Neural cell (in vitro differentiated cells): ENCODE data around the gene ZSCAN21. TPM values are rescaled to one million over a fixed set of nuclear protein-coding genes. Genes with fewer than 3 reads are reported as not detected.

ENCODE experiments used
- H2AFZ ChIP-seq: fragments of 200-600, 300-800 bp; sonication (generic), shearing (Covaris generic); 2 replicates; pipeline ENCODE4 v1.6.0; 2014; ENCODE audit warnings: low read depth, mild to moderate bottlenecking, antibody characterized with exemption, low read length, moderate library complexity
- H3F3A ChIP-seq: fragments of 200-600 bp; shearing (Covaris generic); 2 replicates; pipeline ENCODE4 v1.6.1; 2016; ENCODE audit warnings: mild to moderate bottlenecking, moderate library complexity, mixed read lengths, antibody characterized with exemption, low read length; ENCODE audit not compliant: insufficient read depth, poor library complexity, severe bottlenecking
- H3K27ac ChIP-seq: fragments of 200-600, 300-800 bp; sonication (generic), shearing (Covaris generic); 2 replicates; pipeline ENCODE4 v1.5.1; 2014; ENCODE audit warnings: mild to moderate bottlenecking, low read length, moderate library complexity
- H3K27me3 ChIP-seq: fragments of 300-800, 200-600 bp; sonication (generic), shearing (Covaris generic); 2 replicates; pipeline ENCODE4 v1.6.0; 2014; ENCODE audit warnings: mild to moderate bottlenecking, low read depth, low read length, moderate library complexity; ENCODE audit not compliant: insufficient read depth
- H3K36me3 ChIP-seq: fragments of 300-800, 200-600 bp; sonication (generic), shearing (Covaris generic); 2 replicates; pipeline ENCODE4 v1.5.1; 2014; ENCODE audit warnings: mild to moderate bottlenecking, antibody characterized with exemption, low read length, moderate library complexity; ENCODE audit not compliant: insufficient read depth
- H3K4me2 ChIP-seq: fragments of 300-800, 200-600 bp; sonication (generic), shearing (Covaris generic); 2 replicates; pipeline ENCODE4 v1.6.0; 2014; ENCODE audit warnings: mild to moderate bottlenecking, low read length
- H3K4me3 ChIP-seq: fragments of 300-800, 200-600 bp; sonication (generic), shearing (Covaris generic); 2 replicates; pipeline ENCODE4 v1.5.1; 2014; ENCODE audit warnings: mild to moderate bottlenecking, low read length, moderate library complexity
- H3K79me2 ChIP-seq: fragments of 200-600 bp; shearing (Covaris generic); replicated peaks from 2 replicates; pipeline ENCODE4 v1.6.0; 2014; ENCODE audit warnings: mild to moderate bottlenecking, low read length, moderate library complexity; ENCODE audit not compliant: insufficient read depth
- H3K9ac ChIP-seq: fragments of 300-800, 200-600 bp; sonication (generic), shearing (Covaris generic); 2 replicates; pipeline ENCODE4 v1.6.1; 2016; ENCODE audit warnings: mild to moderate bottlenecking, low read length, mixed read lengths
- H3K9me2 ChIP-seq: fragments of 200-600 bp; shearing (Covaris generic); 2 replicates; pipeline ENCODE4 v1.6.1; 2016; ENCODE audit warnings: mild to moderate bottlenecking, low read length, mixed read lengths; ENCODE audit not compliant: insufficient read depth
- H3K9me3 ChIP-seq: fragments of 200-600, 300-800 bp; sonication (generic), shearing (Covaris generic); 2 replicates; pipeline ENCODE4 v1.6.1; 2016; ENCODE audit warnings: mild to moderate bottlenecking, mixed run types, low read length, moderate library complexity, mixed read lengths
- H4K20me1 ChIP-seq: fragments of 200-600 bp; shearing (Covaris generic); 2 replicates; pipeline ENCODE4 v1.6.1; 2016; ENCODE audit warnings: mild to moderate bottlenecking, mixed run types; ENCODE audit not compliant: insufficient read depth
- CTCF ChIP-seq: fragments of 450-650 bp; IDR thresholded peaks from 2 replicates; pipeline ENCODE4 v1.5.1; 2014; ENCODE audit warnings: antibody characterized with exemption, mild to moderate bottlenecking, moderate library complexity; ENCODE audit not compliant: poor library complexity, severe bottlenecking
- EP300 ChIP-seq: fragments of 450-650 bp; conservative IDR thresholded peaks from 2 replicates; pipeline ENCODE4 v1.6.1; 2014; ENCODE audit warnings: antibody characterized with exemption, mild to moderate bottlenecking, moderate library complexity; ENCODE audit not compliant: poor library complexity, severe bottlenecking
- EZH2 ChIP-seq: fragments of 200-600, 300-800 bp; shearing (Covaris generic), sonication (generic); IDR thresholded peaks from 2 replicates; pipeline ENCODE4 v1.6.1; 2014; ENCODE audit warnings: antibody characterized with exemption, low read length, borderline replicate concordance, mild to moderate bottlenecking; ENCODE audit not compliant: insufficient read depth, poor library complexity, severe bottlenecking
- MXI1 ChIP-seq: fragments of 450-650 bp; conservative IDR thresholded peaks from 2 replicates; pipeline ENCODE4 v1.6.1; 2014; ENCODE audit warnings: antibody characterized with exemption, mild to moderate bottlenecking; ENCODE audit not compliant: poor library complexity, severe bottlenecking
- POLR2AphosphoS5 ChIP-seq: IDR thresholded peaks from 2 replicates; pipeline ENCODE4 v1.6.1; 2012
- RAD21 ChIP-seq: fragments of 450-650 bp; conservative IDR thresholded peaks from 2 replicates; pipeline ENCODE4 v1.6.1; 2014; ENCODE audit warnings: antibody characterized with exemption, mild to moderate bottlenecking, moderate library complexity
- REST ChIP-seq: IDR thresholded peaks from 2 replicates; pipeline ENCODE4 v1.6.1; 2012; ENCODE audit warnings: borderline replicate concordance
- SMC3 ChIP-seq: fragments of 450-650 bp; conservative IDR thresholded peaks from 2 replicates; pipeline ENCODE4 v1.6.1; 2014; ENCODE audit warnings: antibody characterized with exemption, mild to moderate bottlenecking, moderate library complexity; ENCODE audit not compliant: poor library complexity
- TAF1 ChIP-seq: IDR thresholded peaks from 2 replicates; pipeline ENCODE4 v1.6.1; 2012; ENCODE audit warnings: low read depth
- polyA plus RNA-seq: library from polyadenylated mRNA; depleted of rRNA; stranded (reverse); fragments of >200 nt; gene quantifications from 2 replicates; pipeline ENCODE4 v1.2.3, GENCODE V29; 2014

The ZSCAN21 gene
- polyA plus RNA-seq, 1 donor from 2014 or later, result 27.6 TPM

GRCh38 chr7:100015232-100016214, 34.1 kb upstream of the ZSCAN21 start, which contains the start of gene ZKSCAN1:
ZKSCAN1 (plus strand) TSS chr7:100015596; CDS start chr7:100023507, 7,911 bp downstream.
- Histone ChIP-seq H3K4me2 (peak within 1 kb of the TSS; percentile 95), H3K27ac (peak within 1 kb of the TSS; percentile 98), H3K36me3 (no peaks in the 10 kb centered on the region), H3K9ac (peak within 1 kb of the TSS; percentile 99), H2AFZ (peak within 1 kb of the TSS; percentile 96), H4K20me1 (no peaks in the 10 kb centered on the region), H3K9me2 (no peaks in the 10 kb centered on the region), H3K4me3 (peak within 1 kb of the TSS; percentile 91), H3K79me2 (peaks cover 44% of the 10 kb centered on the region), H3F3A (no peaks in the 10 kb centered on the region), H3K9me3 (no peaks in the 10 kb centered on the region), H3K27me3 (no peaks in the 10 kb centered on the region)
- TF ChIP-seq POLR2AphosphoS5, result peak; percentile 99
- TF ChIP-seq TAF1, result peak; percentile 91
- TF ChIP-seq RAD21, result no peak
- no peak for TF ChIP-seq MXI1
- TF ChIP-seq EP300, result peak; percentile 16
- TF ChIP-seq REST, result peak; percentile 85
- TF ChIP-seq EZH2, result no peak
- TF ChIP-seq CTCF, result no peak
- TF ChIP-seq SMC3, result peak; percentile 19

- Histone ChIP-seq H3K9me2 (no peaks in the 10 kb centered on the region), H3K4me3 (peak overlapping the region; percentile 91), H3K36me3 (no peaks in the 10 kb centered on the region), H3K27me3 (no peaks in the 10 kb centered on the region), H3F3A (no peaks in the 10 kb centered on the region), H3K79me2 (peaks cover 51% of the 10 kb centered on the region), H3K27ac (peak overlapping the region; percentile 98), H3K4me2 (peak overlapping the region; percentile 95), H3K9me3 (no peaks in the 10 kb centered on the region), H3K9ac (peak overlapping the region; percentile 99), H4K20me1 (no peaks in the 10 kb centered on the region), H2AFZ (peak overlapping the region; percentile 96)
- TF ChIP-seq EZH2, result no peak
- peak; percentile 32 for TF ChIP-seq REST
Observed at GRCh38 chr7:100016215-100016901, 33.2 kb upstream of the ZSCAN21 start.
